ENCODE results near the gene HAPLN3.

HAPLN3 gene

DNA sequence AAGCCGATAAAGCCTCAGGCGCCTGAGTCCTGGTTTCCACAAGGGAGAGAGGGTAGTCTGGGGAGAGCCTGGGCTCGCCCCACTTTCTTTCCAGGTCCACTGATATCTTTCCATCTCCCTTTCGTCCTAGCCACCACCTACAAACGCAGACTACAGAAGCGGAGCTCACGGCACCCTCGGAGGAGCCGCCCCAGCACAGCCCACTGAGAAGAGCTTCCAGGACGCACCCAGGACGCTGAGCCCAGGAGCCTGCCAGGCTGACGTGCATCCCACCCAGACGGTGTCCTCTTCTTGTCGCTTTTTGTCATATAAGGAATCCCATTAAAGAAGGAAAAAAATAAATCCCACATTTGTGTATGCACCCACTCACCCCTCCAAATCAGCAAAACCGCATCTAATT, 21.1 kb downstream of the HAPLN3 start:
- DNase-seq (ENCODE audit: low read depth), result no peak
- no peak overlapping the region for H3K4me3 ChIP-seq (ENCODE audit: low read length)
- no peak overlapping the region for H3K9ac ChIP-seq (ENCODE audit: low read length)
- H3K36me3 ChIP-seq (ENCODE audit: control insufficient read depth, insufficient read depth, low read length, severe bottlenecking), result peaks cover 5% of the 10 kb centered on the region
- peaks cover 3% of the 10 kb centered on the region for H3K9me3 ChIP-seq (ENCODE audit: control insufficient read depth, low read length)
- no peaks in the 10 kb centered on the region for H3K4me1 ChIP-seq (ENCODE audit: control insufficient read depth, insufficient read depth, low read length)
- H3K27me3 ChIP-seq (replicated peaks; ENCODE audit: control insufficient read depth, insufficient read depth, low read length), result peaks cover 37% of the 10 kb centered on the region

DNA sequence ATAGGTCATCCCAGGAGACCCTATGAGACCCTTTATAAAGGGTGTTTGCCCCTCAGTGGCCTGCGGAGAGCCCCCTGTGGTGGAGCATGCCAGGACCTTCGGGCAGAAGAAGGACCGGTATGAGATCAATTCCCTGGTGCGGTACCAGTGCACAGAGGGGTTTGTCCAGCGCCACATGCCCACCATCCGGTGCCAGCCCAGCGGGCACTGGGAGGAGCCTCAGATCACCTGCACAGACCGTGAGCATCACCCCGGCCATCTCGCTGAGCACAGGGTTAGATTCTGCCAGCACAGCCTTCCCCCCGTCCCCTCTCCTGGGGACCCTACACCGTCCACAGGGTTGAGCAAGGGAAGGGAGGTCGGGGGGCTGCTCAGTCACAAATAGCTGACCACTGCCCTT, 21.6 kb downstream of the HAPLN3 start:
- Histone ChIP-seq H3K27me3 (replicated peaks; ENCODE audit: control insufficient read depth, insufficient read depth, low read length) (peaks cover 40% of the 10 kb centered on the region), H3K4me3 (ENCODE audit: low read length) (no peak overlapping the region), H3K36me3 (ENCODE audit: control insufficient read depth, insufficient read depth, low read length, severe bottlenecking) (peaks cover 5% of the 10 kb centered on the region), H3K9ac (ENCODE audit: low read length) (no peak overlapping the region), H3K9me3 (ENCODE audit: control insufficient read depth, low read length) (peaks cover 3% of the 10 kb centered on the region), H3K4me1 (ENCODE audit: control insufficient read depth, insufficient read depth, low read length) (no peaks in the 10 kb centered on the region)
- DNase-seq (ENCODE audit: low read depth), result no peak

DNA sequence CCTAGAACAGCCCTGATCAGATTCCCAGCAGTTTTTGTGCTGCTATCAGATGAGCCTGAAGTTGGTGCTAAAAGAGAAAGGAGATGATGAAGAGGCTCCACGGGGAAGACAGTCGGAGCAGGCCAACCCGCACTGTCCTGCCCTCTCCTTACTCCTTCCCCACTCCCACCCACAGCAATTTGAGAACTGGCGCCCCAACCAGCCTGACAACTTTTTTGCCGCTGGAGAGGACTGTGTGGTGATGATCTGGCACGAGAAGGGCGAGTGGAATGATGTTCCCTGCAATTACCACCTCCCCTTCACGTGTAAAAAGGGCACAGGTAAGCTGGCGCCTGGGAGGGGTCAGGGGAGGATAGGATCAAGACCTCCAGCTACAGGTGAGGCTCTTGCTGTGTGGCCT, 22.6 kb downstream of the HAPLN3 start:
- no peak overlapping the region for H3K4me3 ChIP-seq (ENCODE audit: low read length)
- H3K9ac ChIP-seq (ENCODE audit: low read length), result no peak overlapping the region
- H3K9me3 ChIP-seq (ENCODE audit: control insufficient read depth, low read length), result peaks cover 3% of the 10 kb centered on the region
- H3K27me3 ChIP-seq (replicated peaks; ENCODE audit: control insufficient read depth, insufficient read depth, low read length), result peaks cover 51% of the 10 kb centered on the region
- H3K4me1 ChIP-seq (ENCODE audit: control insufficient read depth, insufficient read depth, low read length), result no peaks in the 10 kb centered on the region
- DNase-seq (ENCODE audit: low read depth), result no peak
- H3K36me3 ChIP-seq (ENCODE audit: control insufficient read depth, insufficient read depth, low read length, severe bottlenecking), result no peaks in the 10 kb centered on the region

DNA sequence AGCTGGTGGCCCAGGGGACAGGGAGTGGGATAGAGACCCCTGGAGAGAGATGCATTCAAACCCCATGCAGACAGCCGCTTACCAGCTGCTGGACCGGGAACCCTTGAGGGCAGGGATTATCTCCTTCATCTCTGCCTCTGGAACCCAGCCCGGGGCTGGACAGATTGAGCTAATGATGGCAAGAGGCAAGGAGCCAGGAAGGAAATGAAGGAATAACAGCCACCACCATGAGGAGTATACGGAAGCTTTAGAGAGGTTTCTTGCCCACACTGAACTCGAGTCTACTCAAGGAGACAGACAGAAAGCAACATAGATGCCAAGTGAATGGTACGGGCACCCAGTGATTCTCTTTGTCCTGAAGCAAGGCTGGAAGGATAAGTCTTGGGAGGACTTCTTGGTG, 23.2 kb downstream of the HAPLN3 start:
- Histone ChIP-seq H3K4me1 (ENCODE audit: control insufficient read depth, insufficient read depth, low read length) (no peaks in the 10 kb centered on the region), H3K36me3 (ENCODE audit: control insufficient read depth, insufficient read depth, low read length, severe bottlenecking) (no peaks in the 10 kb centered on the region), H3K9ac (ENCODE audit: low read length) (no peak overlapping the region), H3K27me3 (replicated peaks; ENCODE audit: control insufficient read depth, insufficient read depth, low read length) (peaks cover 57% of the 10 kb centered on the region), H3K9me3 (ENCODE audit: control insufficient read depth, low read length) (peaks cover 3% of the 10 kb centered on the region), H3K4me3 (ENCODE audit: low read length) (no peak overlapping the region)
- no peak for DNase-seq (ENCODE audit: low read depth)

DNA sequence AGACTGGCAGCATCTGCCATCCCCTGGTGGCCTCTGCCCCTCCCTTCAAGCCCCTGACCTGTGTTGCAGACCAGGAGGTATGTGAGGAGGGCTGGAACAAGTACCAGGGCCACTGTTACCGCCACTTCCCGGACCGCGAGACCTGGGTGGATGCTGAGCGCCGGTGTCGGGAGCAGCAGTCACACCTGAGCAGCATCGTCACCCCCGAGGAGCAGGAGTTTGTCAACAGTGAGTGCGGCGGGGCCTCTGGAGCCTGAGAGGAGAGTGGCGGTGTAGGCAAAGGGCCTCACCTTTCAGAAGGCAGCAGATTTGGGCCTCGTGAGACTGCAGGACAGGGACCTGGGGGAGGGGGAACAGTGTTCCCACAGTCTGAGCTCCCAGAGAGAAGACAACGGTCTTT, 24.0 kb downstream of the HAPLN3 start:
- Histone ChIP-seq H3K4me1 (ENCODE audit: control insufficient read depth, insufficient read depth, low read length) (no peaks in the 10 kb centered on the region), H3K36me3 (ENCODE audit: control insufficient read depth, insufficient read depth, low read length, severe bottlenecking) (no peaks in the 10 kb centered on the region), H3K27me3 (replicated peaks; ENCODE audit: control insufficient read depth, insufficient read depth, low read length) (peaks cover 64% of the 10 kb centered on the region), H3K9me3 (ENCODE audit: control insufficient read depth, low read length) (peaks cover 3% of the 10 kb centered on the region), H3K4me3 (ENCODE audit: low read length) (no peak overlapping the region), H3K9ac (ENCODE audit: low read length) (no peak overlapping the region)
- DNase-seq (ENCODE audit: low read depth), result no peak

DNA sequence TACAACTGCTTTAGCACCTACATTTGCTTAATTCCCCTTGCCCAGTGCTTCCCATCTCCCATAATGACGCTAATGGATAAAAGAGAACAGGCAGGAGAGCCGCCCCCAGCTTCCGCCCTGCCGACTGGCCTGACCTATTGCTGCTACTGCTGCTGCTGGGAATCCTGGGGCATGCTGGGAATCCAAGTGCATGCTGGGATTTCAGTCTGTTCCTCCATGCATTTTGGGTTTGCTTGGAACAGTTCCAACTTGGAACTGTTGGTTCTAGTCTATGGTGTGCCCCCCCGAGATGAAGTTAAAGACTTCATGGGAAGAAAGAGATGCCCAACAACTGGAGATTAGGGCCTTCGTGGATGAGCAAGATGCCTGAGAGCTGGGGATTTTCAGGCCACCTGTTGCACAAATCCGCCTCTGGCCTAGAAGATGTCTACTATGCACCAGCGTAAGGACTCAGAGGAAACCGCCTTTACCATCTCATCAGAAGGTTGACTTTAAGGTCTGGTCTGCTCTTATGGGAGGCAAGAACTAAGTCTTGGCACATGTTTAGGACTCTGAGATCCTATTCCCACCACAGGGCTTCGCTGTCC, 29.0 kb downstream of the HAPLN3 start:
- Histone ChIP-seq H3K9me3 (ENCODE audit: control insufficient read depth, low read length) (peaks cover 3% of the 10 kb centered on the region), H3K4me3 (ENCODE audit: low read length) (no peak overlapping the region), H3K4me1 (ENCODE audit: control insufficient read depth, insufficient read depth, low read length) (no peaks in the 10 kb centered on the region), H3K9ac (ENCODE audit: low read length) (no peak overlapping the region), H3K27me3 (replicated peaks; ENCODE audit: control insufficient read depth, insufficient read depth, low read length) (peaks cover 46% of the 10 kb centered on the region), H3K36me3 (ENCODE audit: control insufficient read depth, insufficient read depth, low read length, severe bottlenecking) (no peaks in the 10 kb centered on the region)
- no peak for DNase-seq (ENCODE audit: low read depth)

DNA sequence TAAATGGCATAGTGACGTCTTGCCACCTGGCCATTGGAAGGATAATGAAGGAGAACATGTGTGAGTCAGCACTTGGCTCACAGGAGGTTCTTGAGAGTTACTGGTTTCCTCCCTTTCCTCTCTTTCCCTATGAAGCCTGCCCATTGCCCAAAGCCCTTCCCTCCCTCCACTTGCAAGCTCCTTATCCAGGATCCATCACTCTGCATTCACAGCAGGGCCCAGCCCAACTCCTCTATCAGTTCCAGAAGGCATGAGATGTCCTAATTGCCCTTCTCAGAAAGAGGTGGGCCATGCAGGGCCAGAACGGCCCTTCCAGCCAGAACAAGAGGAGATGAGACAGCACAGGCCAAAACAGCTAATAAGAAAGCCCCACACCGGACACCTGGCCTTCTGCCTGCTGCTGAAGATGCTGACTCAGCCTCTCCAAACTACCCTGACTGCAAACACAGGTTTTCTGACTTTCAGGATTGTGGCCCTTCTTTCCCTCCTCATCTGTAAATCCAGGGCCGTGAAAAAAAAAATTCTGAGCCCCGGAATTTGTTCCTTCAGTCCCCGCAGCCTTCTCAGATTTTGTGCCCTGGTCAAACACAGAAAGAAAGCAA, 29.7 kb downstream of the HAPLN3 start:
- no peak for DNase-seq (ENCODE audit: low read depth)
- Histone ChIP-seq H3K36me3 (ENCODE audit: control insufficient read depth, insufficient read depth, low read length, severe bottlenecking) (no peaks in the 10 kb centered on the region), H3K27me3 (replicated peaks; ENCODE audit: control insufficient read depth, insufficient read depth, low read length) (peaks cover 39% of the 10 kb centered on the region), H3K9ac (ENCODE audit: low read length) (no peak overlapping the region), H3K9me3 (ENCODE audit: control insufficient read depth, low read length) (peaks cover 3% of the 10 kb centered on the region), H3K4me3 (ENCODE audit: low read length) (no peak overlapping the region), H3K4me1 (ENCODE audit: control insufficient read depth, insufficient read depth, low read length) (no peaks in the 10 kb centered on the region)

DNA sequence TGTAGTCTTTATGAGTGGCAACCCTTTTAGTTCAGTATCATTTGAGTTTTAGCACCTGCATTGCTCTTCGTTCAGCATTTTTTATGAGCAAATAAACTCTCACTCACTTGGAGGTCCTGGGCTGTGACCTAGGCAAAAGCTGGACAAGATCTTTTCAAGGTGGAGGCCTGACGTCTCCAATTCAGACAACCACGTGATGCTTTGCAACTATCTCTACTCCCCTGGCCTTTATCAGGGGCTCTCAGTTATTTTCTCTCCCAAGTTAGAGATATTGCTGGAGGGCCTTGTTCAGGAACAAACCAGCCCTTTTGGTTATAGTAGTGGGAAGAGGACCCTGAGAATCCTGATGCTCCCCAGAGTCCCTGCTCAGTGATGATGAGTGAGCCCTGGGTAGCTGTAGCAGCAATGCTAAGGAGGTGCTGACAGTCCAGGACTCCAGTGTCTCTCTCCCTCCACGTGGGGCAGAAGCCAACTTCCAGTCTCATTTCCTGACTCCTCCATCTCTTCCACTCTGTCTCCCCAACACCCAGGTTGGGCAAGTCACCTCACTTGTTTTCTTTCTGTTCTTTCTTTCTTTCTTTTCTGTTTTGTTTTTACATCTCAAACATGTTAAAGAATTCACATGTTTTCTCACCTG, 30.4 kb downstream of the HAPLN3 start:
- DNase-seq (ENCODE audit: low read depth), result no peak
- H3K36me3 ChIP-seq (ENCODE audit: control insufficient read depth, insufficient read depth, low read length, severe bottlenecking), result no peaks in the 10 kb centered on the region
- H3K4me3 ChIP-seq (ENCODE audit: low read length), result no peak overlapping the region
- no peaks in the 10 kb centered on the region for H3K9me3 ChIP-seq (ENCODE audit: control insufficient read depth, low read length)
- H3K4me1 ChIP-seq (ENCODE audit: control insufficient read depth, insufficient read depth, low read length), result no peaks in the 10 kb centered on the region
- H3K27me3 ChIP-seq (replicated peaks; ENCODE audit: control insufficient read depth, insufficient read depth, low read length), result peaks cover 42% of the 10 kb centered on the region
- no peak overlapping the region for H3K9ac ChIP-seq (ENCODE audit: low read length)

DNA sequence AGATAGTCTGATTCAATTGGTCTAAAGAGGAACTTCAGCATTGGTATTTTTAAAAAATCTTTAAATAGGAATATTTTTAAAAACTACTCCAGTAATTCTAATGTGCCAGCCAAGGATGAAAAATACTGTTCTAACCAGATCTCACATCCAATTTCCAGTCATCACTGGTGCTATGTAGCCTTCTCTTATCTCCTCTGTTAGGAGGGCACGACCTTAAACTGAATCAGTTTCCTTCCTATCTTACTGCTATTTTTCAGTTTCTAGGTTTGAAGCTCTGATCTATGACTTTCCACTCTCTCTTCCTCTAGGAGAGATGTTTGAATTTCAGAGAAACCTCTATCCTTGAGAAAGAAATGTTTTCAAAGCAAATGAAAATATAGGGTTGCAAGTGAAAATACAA, 31.9 kb downstream of the HAPLN3 start:
- H3K27me3 ChIP-seq (replicated peaks; ENCODE audit: control insufficient read depth, insufficient read depth, low read length), result peaks cover 50% of the 10 kb centered on the region
- no peaks in the 10 kb centered on the region for H3K9me3 ChIP-seq (ENCODE audit: control insufficient read depth, low read length)
- no peak overlapping the region for H3K4me3 ChIP-seq (ENCODE audit: low read length)
- H3K9ac ChIP-seq (ENCODE audit: low read length), result no peak overlapping the region
- no peaks in the 10 kb centered on the region for H3K36me3 ChIP-seq (ENCODE audit: control insufficient read depth, insufficient read depth, low read length, severe bottlenecking)
- no peak for DNase-seq (ENCODE audit: low read depth)
- H3K4me1 ChIP-seq (ENCODE audit: control insufficient read depth, insufficient read depth, low read length), result no peaks in the 10 kb centered on the region

DNA sequence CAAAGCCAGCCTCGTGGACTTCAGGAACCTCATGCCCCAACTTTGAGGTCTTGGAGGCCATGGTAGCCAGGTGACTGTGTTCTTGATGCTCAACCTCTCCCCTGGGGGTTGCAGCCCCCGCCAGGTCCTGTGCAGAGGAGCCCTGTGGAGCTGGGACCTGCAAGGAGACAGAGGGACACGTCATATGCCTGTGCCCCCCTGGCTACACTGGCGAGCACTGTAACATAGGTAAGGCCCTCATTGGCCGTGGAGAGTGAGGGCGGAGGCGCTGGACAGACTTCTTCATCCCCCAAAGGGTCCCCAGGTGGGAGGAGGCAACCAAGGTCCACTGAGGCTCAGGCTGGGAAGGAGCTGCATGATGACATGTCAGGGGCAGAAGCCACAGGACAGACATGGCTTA, 35.1 kb downstream of the HAPLN3 start:
- no peak for DNase-seq (ENCODE audit: low read depth)
- Histone ChIP-seq H3K4me1 (ENCODE audit: control insufficient read depth, insufficient read depth, low read length) (no peaks in the 10 kb centered on the region), H3K36me3 (ENCODE audit: control insufficient read depth, insufficient read depth, low read length, severe bottlenecking) (no peaks in the 10 kb centered on the region), H3K4me3 (ENCODE audit: low read length) (no peak overlapping the region), H3K27me3 (replicated peaks; ENCODE audit: control insufficient read depth, insufficient read depth, low read length) (peaks cover 45% of the 10 kb centered on the region), H3K9ac (ENCODE audit: low read length) (no peak overlapping the region), H3K9me3 (ENCODE audit: control insufficient read depth, low read length) (peaks cover 3% of the 10 kb centered on the region)

DNA sequence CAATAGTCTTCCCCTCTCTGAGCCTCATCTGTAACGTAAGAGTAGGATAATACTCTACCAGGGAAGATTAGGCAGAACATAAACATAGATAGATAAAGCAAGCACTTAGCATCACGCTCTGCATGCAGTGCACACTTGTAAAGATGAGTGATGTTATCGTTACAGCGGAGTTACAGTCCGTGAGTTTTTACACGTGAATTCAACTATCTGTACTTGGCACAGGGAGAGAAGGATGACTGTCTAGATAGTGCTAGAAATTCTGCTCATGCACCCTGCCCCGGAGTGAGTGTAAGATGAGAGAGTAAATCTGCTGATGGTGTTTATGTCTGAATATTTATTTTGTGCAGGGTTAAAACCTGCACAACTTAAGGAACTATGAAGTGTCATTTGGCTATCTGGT, 35.8 kb downstream of the HAPLN3 start:
- no peak overlapping the region for H3K4me3 ChIP-seq (ENCODE audit: low read length)
- H3K9me3 ChIP-seq (ENCODE audit: control insufficient read depth, low read length), result peaks cover 3% of the 10 kb centered on the region

More for the DNA sequence above, 35.8 kb downstream of the HAPLN3 start:
- no peak overlapping the region for H3K9ac ChIP-seq (ENCODE audit: low read length)
- H3K36me3 ChIP-seq (ENCODE audit: control insufficient read depth, insufficient read depth, low read length, severe bottlenecking), result no peaks in the 10 kb centered on the region
- no peak for DNase-seq (ENCODE audit: low read depth)
- H3K27me3 ChIP-seq (replicated peaks; ENCODE audit: control insufficient read depth, insufficient read depth, low read length), result peaks cover 51% of the 10 kb centered on the region
- H3K4me1 ChIP-seq (ENCODE audit: control insufficient read depth, insufficient read depth, low read length), result no peaks in the 10 kb centered on the region
